A673 (cell line): ENCODE measurements around the gene CAMKK1.

Experiments used
- CTCF ChIP-seq: fragments of 300-800, 200-600 bp; sonication (generic); conservative IDR thresholded peaks from 2 replicates; pipeline ENCODE4 v1.5.1; 2017; ENCODE audit warnings: low read depth, mild to moderate bottlenecking, antibody characterized with exemption, low read length, moderate library complexity, mixed read lengths
- EZH2 ChIP-seq: fragments of 200-600 bp; sonication (generic); IDR thresholded peaks from 2 replicates; pipeline ENCODE4 v1.6.1; 2017; ENCODE audit warnings: borderline replicate concordance, low read depth, mild to moderate bottlenecking, mixed read lengths, antibody characterized with exemption, low read length; ENCODE audit not compliant: poor library complexity, severe bottlenecking

- TF ChIP-seq CTCF (no peak), EZH2 (no peak)
Observed at GRCh38 chr17:3903051-3903825, 10.4 kb upstream of the CAMKK1 start.
